Karpas-422 (cell line): Measurements from ENCODE around the gene NEK10. TPM values are rescaled to one million over a fixed set of nuclear protein-coding genes. Genes with fewer than 3 reads are reported as not detected.

ENCODE experiments used
- DNase-seq: peaks from one replicate; pipeline ENCODE4 v3.0.0-alpha.2; 2015
- H2AFZ ChIP-seq: fragments of 200-600 bp; sonication (generic); 2 replicates; pipeline ENCODE4 v1.6.1; 2014; ENCODE audit warnings: antibody characterized with exemption, low read length, mixed read lengths
- H3K27ac ChIP-seq: fragments of 200-600 bp; sonication (generic); 2 replicates; pipeline ENCODE4 v1.5.1; 2014; ENCODE audit warnings: mild to moderate bottlenecking, low read length, moderate library complexity
- H3K27me3 ChIP-seq: fragments of 200-600 bp; sonication (generic); 2 replicates; pipeline ENCODE4 v1.6.1; 2014; ENCODE audit warnings: low read length, mixed read lengths
- H3K36me3 ChIP-seq: fragments of 200-600 bp; sonication (generic); 2 replicates; pipeline ENCODE4 v1.6.1; 2014; ENCODE audit warnings: low read length, mixed read lengths; ENCODE audit not compliant: insufficient read depth
- H3K4me1 ChIP-seq: fragments of 200-600 bp; sonication (generic); 2 replicates; pipeline ENCODE4 v1.6.1; 2014; ENCODE audit warnings: mild to moderate bottlenecking, low read length, mixed read lengths
- H3K4me2 ChIP-seq: fragments of 200-600 bp; sonication (generic); 2 replicates; pipeline ENCODE4 v1.6.1; 2014; ENCODE audit warnings: low read length, low read depth, mild to moderate bottlenecking; ENCODE audit not compliant: poor library complexity, severe bottlenecking
- H3K4me3 ChIP-seq: fragments of 200-600 bp; sonication (generic); 2 replicates; pipeline ENCODE4 v1.5.1; 2014; ENCODE audit warnings: mild to moderate bottlenecking, antibody characterized with exemption, low read length, mixed read lengths
- H3K79me2 ChIP-seq: fragments of 200-600 bp; sonication (generic); 2 replicates; pipeline ENCODE4 v1.6.1; 2014; ENCODE audit warnings: mild to moderate bottlenecking, low read length, mixed read lengths
- H3K9ac ChIP-seq: fragments of 200-600 bp; sonication (generic); 2 replicates; pipeline ENCODE4 v1.6.0; 2014; ENCODE audit warnings: low read length
- H3K9me2 ChIP-seq: fragments of 200-600 bp; sonication (generic), shearing (Covaris generic); replicated peaks from 2 replicates; pipeline ENCODE4 v1.6.0; 2014; ENCODE audit warnings: mild to moderate bottlenecking, low read length, moderate library complexity; ENCODE audit not compliant: insufficient read depth
- H3K9me3 ChIP-seq: fragments of 300-700, 200-600 bp; sonication (generic); 2 replicates; pipeline ENCODE4 v1.6.1; 2014; ENCODE audit warnings: low read length, mixed read lengths
- H4K20me1 ChIP-seq: fragments of 200-600 bp; sonication (generic); 2 replicates; pipeline ENCODE4 v1.6.1; 2014; ENCODE audit warnings: mild to moderate bottlenecking, antibody characterized with exemption, low read length, low read depth; ENCODE audit not compliant: insufficient read depth
- total RNA-seq: library from RNA; depleted of rRNA; stranded (reverse); fragments of >200 nt; shearing (Covaris generic); gene quantifications from 2 replicates; pipeline ENCODE4 v1.2.3, GENCODE V29; 2014; ENCODE audit warnings: low replicate concordance

NEK10 gene
- total RNA-seq, 1 experiment from 2014 or later: 0.34 TPM

DNA sequence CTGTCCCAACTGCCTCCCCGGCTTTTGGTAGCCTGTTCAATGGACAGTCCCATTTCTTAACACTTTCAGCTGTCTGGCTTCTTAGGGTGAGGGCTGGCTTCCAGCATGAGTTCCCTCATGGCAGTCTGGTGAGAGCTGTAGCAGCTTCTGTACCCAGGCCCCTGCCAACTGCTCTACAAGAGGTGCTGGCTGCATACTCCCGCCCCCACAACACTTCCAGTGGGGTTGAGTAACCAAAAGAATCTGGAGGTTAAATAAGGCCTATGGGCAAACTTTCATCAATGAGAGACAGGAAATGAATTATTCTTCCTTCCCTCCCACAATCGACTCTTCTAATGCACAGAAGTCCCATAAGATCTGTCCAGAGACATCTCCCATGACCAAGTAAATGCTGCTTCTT is 145.0 kb downstream of the NEK10 start:
- H3K79me2 ChIP-seq: no peaks in the 10 kb centered on the region
- no peaks in the 10 kb centered on the region for H3K4me1 ChIP-seq
- no peak overlapping the region for H3K4me3 ChIP-seq
- no peaks in the 10 kb centered on the region for H3K9me2 ChIP-seq
- DNase-seq: no peak
- no peak overlapping the region for H3K27ac ChIP-seq
- H4K20me1 ChIP-seq: no peaks in the 10 kb centered on the region
- no peak overlapping the region for H3K4me2 ChIP-seq
- no peak overlapping the region for H2AFZ ChIP-seq
- H3K36me3 ChIP-seq: no peaks in the 10 kb centered on the region
- H3K9ac ChIP-seq: no peak overlapping the region
- H3K9me3 ChIP-seq: no peaks in the 10 kb centered on the region
- no peaks in the 10 kb centered on the region for H3K27me3 ChIP-seq

DNA sequence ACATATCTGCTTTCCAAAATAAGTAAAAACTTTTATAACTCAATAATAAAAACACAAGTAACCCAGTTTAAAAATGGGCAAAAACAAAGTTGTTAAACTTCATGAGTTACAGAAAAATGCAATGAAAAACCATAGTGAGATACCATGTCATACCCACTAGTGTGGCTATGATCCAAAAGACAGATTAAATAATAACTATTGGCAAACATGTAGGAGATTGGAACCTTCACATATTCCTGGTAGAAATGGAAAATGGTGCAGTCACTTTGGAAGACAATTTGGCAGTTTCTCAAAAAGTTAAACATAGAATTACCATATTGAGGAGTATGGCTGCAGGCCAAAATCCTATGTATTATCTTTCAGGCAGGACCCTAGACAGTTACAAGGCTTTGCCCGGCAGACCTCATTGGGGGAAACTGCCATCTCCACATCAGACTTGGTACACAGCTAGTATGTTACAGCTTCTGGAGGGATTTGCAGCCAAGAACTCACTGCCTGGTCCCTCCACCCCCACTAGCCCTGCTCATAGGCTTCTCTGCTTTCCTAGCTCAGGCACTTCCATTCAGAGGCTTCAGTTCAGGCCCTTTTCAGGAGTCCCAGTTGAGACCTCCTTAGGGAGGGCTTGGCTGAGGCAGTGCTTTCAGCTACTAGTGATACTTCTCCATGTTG is 147.8 kb downstream of the NEK10 start:
- Histone ChIP-seq H3K4me1 (no peaks in the 10 kb centered on the region), H3K27ac (no peak overlapping the region), H3K27me3 (no peaks in the 10 kb centered on the region), H3K9me2 (no peaks in the 10 kb centered on the region), H3K36me3 (no peaks in the 10 kb centered on the region), H3K79me2 (no peaks in the 10 kb centered on the region), H3K9me3 (no peaks in the 10 kb centered on the region), H3K4me2 (no peak overlapping the region), H3K4me3 (no peak overlapping the region), H3K9ac (no peak overlapping the region), H4K20me1 (no peaks in the 10 kb centered on the region), H2AFZ (no peak overlapping the region)
- no peak for DNase-seq

DNA sequence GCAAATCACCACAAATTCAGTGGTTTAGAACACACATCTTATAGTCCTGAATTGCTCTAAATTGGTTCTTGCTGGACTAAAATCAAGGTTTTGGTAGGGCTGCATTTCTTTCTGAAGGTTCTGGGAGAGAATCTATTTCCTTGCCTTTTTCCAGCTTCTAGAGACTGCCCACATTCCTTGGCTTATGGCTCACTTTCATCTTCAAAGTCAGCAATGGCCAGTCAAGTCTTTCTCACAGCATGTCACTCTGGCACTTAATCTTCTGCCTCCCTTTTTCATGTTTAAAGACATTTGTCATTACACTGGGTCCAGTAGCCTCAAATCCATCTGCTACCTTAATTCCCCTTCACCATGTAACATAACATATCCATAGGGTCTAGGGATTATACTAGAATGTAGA is 149.0 kb downstream of the NEK10 start:
- DNase-seq: no peak
- Histone ChIP-seq H3K36me3 (no peaks in the 10 kb centered on the region), H3K9me2 (no peaks in the 10 kb centered on the region), H3K79me2 (no peaks in the 10 kb centered on the region), H3K9me3 (no peaks in the 10 kb centered on the region), H3K4me1 (no peaks in the 10 kb centered on the region), H3K4me2 (no peak overlapping the region), H3K27ac (no peak overlapping the region), H3K9ac (no peak overlapping the region), H4K20me1 (no peaks in the 10 kb centered on the region), H2AFZ (no peak overlapping the region), H3K27me3 (no peaks in the 10 kb centered on the region), H3K4me3 (no peak overlapping the region)

DNA sequence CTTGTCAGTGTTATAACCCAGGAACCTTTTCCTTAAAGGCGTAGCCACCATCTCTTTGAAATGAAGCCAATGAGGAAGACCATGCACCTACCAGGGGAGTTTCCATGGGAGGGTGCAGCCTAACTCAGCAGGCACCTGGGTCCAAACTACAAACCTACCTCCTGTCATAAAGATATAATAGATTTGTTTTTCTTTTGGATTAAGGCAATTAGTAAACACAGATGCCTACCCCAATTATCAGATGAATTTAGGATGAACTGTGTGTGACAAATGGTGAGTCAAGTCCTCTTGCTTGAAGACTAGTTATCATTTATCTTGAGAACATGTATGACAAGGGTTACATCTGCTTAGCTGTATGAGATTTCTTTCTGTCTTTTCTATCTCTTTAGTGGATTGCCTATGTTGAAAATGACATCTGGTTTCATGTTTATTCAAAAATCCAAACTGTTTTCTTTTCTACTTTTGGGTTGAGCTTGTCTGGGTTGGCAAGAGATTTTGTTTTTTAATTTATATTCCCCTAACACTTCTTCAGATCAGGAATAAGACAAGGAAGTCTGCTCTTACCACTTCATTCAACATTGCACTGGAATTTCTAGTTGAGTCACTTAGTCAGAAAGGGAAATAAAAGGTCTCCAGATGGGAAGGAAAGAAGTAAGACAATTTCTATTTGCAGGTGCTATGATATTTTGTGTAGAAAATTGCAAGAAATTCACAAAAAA is 149.9 kb downstream of the NEK10 start:
- Histone ChIP-seq H3K4me1 (no peaks in the 10 kb centered on the region), H3K36me3 (no peaks in the 10 kb centered on the region), H3K9ac (no peak overlapping the region), H4K20me1 (no peaks in the 10 kb centered on the region), H3K27me3 (no peaks in the 10 kb centered on the region), H3K9me3 (no peaks in the 10 kb centered on the region), H3K4me3 (no peak overlapping the region), H3K4me2 (no peak overlapping the region), H3K27ac (no peak overlapping the region), H2AFZ (no peak overlapping the region), H3K79me2 (no peaks in the 10 kb centered on the region), H3K9me2 (no peaks in the 10 kb centered on the region)
- DNase-seq: no peak

DNA sequence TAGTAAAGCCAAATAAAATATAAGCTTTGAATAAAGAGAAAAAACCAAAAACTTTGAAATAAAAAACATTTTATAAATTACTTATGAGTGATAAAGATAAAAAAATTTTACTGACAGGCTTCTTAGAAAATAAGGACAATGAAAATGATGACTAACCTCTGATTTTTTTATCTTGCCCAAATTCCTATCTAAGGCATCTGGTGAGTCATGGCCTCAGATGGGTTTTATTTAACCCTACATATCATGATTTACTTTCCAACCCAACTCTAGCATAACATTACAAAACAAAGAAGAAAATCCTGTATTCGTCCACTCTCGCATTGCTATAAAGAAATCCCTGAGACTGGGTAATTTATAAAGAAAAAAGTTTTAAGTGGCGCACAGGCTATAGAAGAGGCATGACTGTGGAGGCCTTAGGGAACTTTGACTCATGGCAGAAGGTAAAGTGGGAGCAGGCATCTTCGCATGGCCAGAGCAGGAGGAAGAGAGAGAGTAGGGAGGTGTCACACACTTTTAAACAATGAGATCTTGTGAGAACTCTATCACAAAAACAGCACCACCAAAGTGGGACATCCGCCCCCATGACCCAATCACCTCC is 152.1 kb downstream of the NEK10 start:
- Histone ChIP-seq H3K9me2 (no peaks in the 10 kb centered on the region), H4K20me1 (no peaks in the 10 kb centered on the region), H3K27me3 (no peaks in the 10 kb centered on the region), H2AFZ (no peak overlapping the region), H3K4me2 (no peak overlapping the region), H3K36me3 (no peaks in the 10 kb centered on the region), H3K9me3 (no peaks in the 10 kb centered on the region), H3K27ac (no peak overlapping the region), H3K4me3 (no peak overlapping the region), H3K9ac (no peak overlapping the region), H3K4me1 (no peaks in the 10 kb centered on the region), H3K79me2 (no peaks in the 10 kb centered on the region)
- DNase-seq: no peak

DNA sequence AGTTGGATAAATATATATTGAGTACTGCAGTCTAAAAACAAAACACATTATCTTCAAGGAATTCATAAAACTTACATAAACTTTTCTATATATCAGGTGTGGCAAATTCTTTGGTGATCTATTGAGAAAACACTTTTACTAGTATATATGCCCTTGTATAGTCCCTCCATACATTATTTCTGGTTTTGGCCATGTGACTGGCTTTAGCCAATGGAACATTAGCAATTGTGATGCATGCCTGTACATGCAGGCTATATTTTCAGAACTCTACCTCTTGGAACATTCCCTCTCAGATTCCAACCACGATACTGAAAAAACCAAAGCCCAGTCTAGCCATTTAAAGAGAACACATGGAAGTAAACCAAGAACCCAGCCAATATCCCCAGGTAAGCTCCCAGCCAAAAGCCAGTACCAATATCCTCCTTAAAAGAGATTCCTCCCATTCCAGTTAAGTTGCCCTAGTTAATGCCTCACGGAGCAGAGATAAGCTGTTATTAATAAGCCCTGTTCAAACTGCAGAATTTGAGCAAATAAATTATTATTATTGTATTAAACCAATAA is 152.8 kb downstream of the NEK10 start:
- Histone ChIP-seq H3K36me3 (no peaks in the 10 kb centered on the region), H3K9me3 (no peaks in the 10 kb centered on the region), H3K4me2 (no peak overlapping the region), H3K4me1 (no peaks in the 10 kb centered on the region), H3K79me2 (no peaks in the 10 kb centered on the region), H4K20me1 (no peaks in the 10 kb centered on the region), H3K27ac (no peak overlapping the region), H3K27me3 (no peaks in the 10 kb centered on the region), H2AFZ (no peak overlapping the region), H3K9me2 (no peaks in the 10 kb centered on the region), H3K4me3 (no peak overlapping the region), H3K9ac (no peak overlapping the region)
- DNase-seq: no peak

DNA sequence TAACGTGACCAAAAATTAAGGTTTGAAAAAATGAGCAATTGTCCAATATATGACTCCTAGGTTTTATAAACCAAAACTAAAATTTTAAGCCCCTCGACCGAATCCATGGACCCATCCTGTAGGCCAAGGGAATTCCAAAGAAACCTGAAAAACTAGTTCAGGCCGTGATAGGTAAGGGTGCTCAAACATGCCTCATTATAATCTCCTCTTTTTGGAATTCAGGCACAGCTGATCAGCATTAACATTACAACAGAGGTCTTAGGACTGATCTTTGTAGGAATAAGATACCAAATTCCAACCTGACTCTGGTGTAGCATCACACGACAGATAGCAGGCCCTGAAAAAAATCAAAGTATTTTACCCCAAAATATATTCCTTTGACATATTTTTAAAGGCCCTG is 155.7 kb downstream of the NEK10 start:
- Histone ChIP-seq H3K9me2 (no peaks in the 10 kb centered on the region), H3K36me3 (no peaks in the 10 kb centered on the region), H3K4me1 (no peaks in the 10 kb centered on the region), H3K4me2 (no peak overlapping the region), H3K9ac (no peak overlapping the region), H3K27me3 (no peaks in the 10 kb centered on the region), H3K27ac (no peak overlapping the region), H2AFZ (no peak overlapping the region), H4K20me1 (no peaks in the 10 kb centered on the region), H3K4me3 (no peak overlapping the region), H3K79me2 (no peaks in the 10 kb centered on the region), H3K9me3 (no peaks in the 10 kb centered on the region)
- DNase-seq: no peak

DNA sequence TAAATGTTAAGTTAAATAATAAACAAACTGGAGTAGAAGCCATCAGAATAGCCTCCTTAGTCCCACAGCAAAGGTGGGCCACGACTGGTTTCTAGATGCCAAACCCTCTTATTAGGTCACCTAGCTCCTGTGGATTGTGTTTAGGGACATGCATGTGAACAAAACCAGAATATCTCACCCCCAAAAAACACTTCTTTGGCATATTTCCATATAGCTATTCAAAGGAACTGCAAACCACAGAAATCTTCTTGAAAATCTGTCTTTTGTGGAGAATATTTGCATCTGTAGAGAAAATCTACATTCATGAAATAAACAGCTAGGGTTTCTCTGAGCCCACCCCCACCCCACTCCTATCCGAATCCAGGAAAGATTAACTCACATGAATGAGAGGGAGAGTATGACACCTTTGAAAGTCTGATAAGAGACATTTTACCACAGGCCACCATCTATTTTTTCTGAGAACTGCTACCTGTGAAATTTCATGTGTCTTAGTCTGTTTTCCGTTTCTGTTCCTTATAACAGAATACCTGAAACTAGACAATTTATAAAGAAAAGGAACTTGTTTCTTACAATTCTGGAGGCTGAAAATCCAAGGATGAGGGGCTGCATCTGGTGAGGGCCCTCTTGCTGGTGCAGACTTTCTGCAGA is 159.4 kb downstream of the NEK10 start:
- H3K9me3 ChIP-seq: no peaks in the 10 kb centered on the region
- no peaks in the 10 kb centered on the region for H3K79me2 ChIP-seq
- DNase-seq: no peak
- no peak overlapping the region for H3K27ac ChIP-seq
- no peaks in the 10 kb centered on the region for H4K20me1 ChIP-seq
- no peak overlapping the region for H2AFZ ChIP-seq
- H3K9ac ChIP-seq: no peak overlapping the region
- no peaks in the 10 kb centered on the region for H3K27me3 ChIP-seq
- H3K9me2 ChIP-seq: no peaks in the 10 kb centered on the region
- H3K4me3 ChIP-seq: no peak overlapping the region
- no peaks in the 10 kb centered on the region for H3K36me3 ChIP-seq
- no peak overlapping the region for H3K4me2 ChIP-seq
- H3K4me1 ChIP-seq: no peaks in the 10 kb centered on the region
